ENCODE measurements around the gene BICD2. TPM values are rescaled to one million over a fixed set of nuclear protein-coding genes. Genes with fewer than 3 reads are reported as not detected.

BICD2 gene
- total and polyA plus RNA-seq, 2 of the 13 experiments (the other 11 are each of a cell fraction or from before 2014, with no cell fraction given): 5.1 to 17.4 TPM

DNA sequence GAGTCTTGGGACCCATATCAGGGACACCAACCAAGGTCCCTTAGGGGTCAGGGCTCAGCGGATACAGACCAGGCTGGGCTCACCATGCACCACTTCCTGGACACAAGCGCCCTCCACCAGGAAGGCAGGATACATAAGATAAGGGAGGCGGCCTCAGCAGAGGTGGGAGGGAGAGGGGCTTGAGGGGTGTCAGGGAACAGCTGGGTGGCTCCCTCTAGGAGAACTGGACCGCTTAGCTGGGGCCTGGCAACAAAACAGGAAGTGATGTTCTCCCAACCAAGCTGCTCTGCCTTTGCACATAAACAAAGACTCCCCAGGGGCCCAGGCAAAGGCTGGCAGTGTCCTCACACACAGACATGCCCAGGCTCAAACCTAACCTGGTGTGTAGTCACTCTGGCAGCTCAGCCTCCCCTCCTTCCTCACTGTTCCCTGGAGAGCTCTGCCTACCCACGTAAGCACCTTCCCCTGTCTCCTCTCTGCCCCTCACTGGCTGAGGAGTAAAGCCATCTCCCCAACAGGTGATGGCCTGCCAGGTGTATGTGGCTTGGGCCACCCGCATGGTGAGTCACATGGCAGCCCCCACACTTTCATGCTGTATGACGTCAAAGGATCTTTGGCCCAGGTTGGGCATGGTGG is 5.8 kb upstream of the BICD2 start (continued):
- TF ChIP-seq, protein P1, sequence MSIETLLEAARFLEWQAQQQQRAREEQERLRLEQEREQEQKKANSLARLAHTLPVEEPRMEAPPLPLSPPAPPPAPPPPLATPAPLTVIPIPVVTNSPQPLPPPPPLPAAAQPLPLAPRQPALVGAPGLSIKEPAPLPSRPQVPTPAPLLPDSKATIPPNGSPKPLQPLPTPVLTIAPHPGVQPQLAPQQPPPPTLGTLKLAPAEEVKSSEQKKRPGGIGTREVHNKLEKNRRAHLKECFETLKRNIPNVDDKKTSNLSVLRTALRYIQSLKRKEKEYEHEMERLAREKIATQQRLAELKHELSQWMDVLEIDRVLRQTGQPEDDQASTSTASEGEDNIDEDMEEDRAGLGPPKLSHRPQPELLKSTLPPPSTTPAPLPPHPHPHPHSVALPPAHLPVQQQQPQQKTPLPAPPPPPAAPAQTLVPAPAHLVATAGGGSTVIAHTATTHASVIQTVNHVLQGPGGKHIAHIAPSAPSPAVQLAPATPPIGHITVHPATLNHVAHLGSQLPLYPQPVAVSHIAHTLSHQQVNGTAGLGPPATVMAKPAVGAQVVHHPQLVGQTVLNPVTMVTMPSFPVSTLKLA (IDR thresholded peaks at IDR 0.05): 0 out of 2 replicates have a peak, but pooled peaks have one; percentile 17
- TF ChIP-seq TBX2 (CRISPR knock-in tag; IDR thresholded peaks at IDR 0.05; ENCODE audit: borderline replicate concordance) (no peak), MXD1 (CRISPR knock-in tag; IDR thresholded peaks at IDR 0.05) (0 out of 2 replicates have a peak, but pooled peaks have one; percentile 29), ZNF567 (CRISPR knock-in tag; IDR thresholded peaks at IDR 0.05; ENCODE audit: borderline replicate concordance) (no peak), MYPOP (CRISPR knock-in tag; IDR thresholded peaks at IDR 0.05) (no peak), ZNF687 (CRISPR knock-in tag; IDR thresholded peaks at IDR 0.05) (peak; percentile 65), MBD4 (IDR thresholded peaks at IDR 0.05; ENCODE audit: borderline replicate concordance, low read length) (no peak), ZNF652 (CRISPR knock-in tag; IDR thresholded peaks at IDR 0.05; ENCODE audit: borderline replicate concordance, low read depth) (no peak), MIER3 (CRISPR knock-in tag; IDR thresholded peaks at IDR 0.05; ENCODE audit: borderline replicate concordance) (peak; percentile 27; the same call in 1 of the 2 replicates)
- TF ChIP-seq, protein P2, sequence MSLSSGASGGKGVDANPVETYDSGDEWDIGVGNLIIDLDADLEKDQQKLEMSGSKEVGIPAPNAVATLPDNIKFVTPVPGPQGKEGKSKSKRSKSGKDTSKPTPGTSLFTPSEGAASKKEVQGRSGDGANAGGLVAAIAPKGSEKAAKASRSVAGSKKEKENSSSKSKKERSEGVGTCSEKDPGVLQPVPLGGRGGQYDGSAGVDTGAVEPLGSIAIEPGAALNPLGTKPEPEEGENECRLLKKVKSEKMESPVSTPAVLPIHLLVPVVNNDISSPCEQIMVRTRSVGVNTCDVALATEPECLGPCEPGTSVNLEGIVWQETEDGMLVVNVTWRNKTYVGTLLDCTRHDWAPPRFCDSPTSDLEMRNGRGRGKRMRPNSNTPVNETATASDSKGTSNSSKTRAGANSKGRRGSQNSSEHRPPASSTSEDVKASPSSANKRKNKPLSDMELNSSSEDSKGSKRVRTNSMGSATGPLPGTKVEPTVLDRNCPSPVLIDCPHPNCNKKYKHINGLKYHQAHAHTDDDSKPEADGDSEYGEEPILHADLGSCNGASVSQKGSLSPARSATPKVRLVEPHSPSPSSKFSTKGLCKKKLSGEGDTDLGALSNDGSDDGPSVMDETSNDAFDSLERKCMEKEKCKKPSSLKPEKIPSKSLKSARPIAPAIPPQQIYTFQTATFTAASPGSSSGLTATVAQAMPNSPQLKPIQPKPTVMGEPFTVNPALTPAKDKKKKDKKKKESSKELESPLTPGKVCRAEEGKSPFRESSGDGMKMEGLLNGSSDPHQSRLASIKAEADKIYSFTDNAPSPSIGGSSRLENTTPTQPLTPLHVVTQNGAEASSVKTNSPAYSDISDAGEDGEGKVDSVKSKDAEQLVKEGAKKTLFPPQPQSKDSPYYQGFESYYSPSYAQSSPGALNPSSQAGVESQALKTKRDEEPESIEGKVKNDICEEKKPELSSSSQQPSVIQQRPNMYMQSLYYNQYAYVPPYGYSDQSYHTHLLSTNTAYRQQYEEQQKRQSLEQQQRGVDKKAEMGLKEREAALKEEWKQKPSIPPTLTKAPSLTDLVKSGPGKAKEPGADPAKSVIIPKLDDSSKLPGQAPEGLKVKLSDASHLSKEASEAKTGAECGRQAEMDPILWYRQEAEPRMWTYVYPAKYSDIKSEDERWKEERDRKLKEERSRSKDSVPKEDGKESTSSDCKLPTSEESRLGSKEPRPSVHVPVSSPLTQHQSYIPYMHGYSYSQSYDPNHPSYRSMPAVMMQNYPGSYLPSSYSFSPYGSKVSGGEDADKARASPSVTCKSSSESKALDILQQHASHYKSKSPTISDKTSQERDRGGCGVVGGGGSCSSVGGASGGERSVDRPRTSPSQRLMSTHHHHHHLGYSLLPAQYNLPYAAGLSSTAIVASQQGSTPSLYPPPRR (CRISPR knock-in tag; IDR thresholded peaks at IDR 0.05; ENCODE audit: borderline replicate concordance): no peak
- TF ChIP-seq, protein P3, sequence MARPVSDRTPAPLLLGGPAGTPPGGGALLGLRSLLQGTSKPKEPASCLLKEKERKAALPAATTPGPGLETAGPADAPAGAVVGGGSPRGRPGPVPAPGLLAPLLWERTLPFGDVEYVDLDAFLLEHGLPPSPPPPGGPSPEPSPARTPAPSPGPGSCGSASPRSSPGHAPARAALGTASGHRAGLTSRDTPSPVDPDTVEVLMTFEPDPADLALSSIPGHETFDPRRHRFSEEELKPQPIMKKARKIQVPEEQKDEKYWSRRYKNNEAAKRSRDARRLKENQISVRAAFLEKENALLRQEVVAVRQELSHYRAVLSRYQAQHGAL (CRISPR knock-in tag; IDR thresholded peaks at IDR 0.05; ENCODE audit: not compliant biosample characterization): no peak

All from HepG2 (cell line).